Left ventricle myocardium inferior (tissue), 1 donor: ENCODE measurements around the gene PAK6. TPM values are rescaled to one million over a fixed set of nuclear protein-coding genes. Genes with fewer than 3 reads are reported as not detected.

ENCODE experiments used
- DNase-seq: peaks from one replicate; pipeline ENCODE4 v3.0.0-alpha.2; 2020
- H3K27ac ChIP-seq: fragments of 200-600 bp; replicated peaks from 2 replicates; pipeline ENCODE4 v1.8.0; 2021
- H3K27me3 ChIP-seq: fragments of 200-600 bp; 2 replicates; pipeline ENCODE4 v1.8.0; 2021; ENCODE audit warnings: low read depth
- H3K36me3 ChIP-seq: fragments of 200-600 bp; 2 replicates; pipeline ENCODE4 v1.8.0; 2021
- H3K4me1 ChIP-seq: fragments of 200-600 bp; 2 replicates; pipeline ENCODE4 v1.8.0; 2021
- H3K4me3 ChIP-seq: fragments of 200-600 bp; 2 replicates; pipeline ENCODE4 v1.8.0; 2021; ENCODE audit warnings: mild to moderate bottlenecking, moderate library complexity
- H3K9me3 ChIP-seq: fragments of 200-600 bp; replicated peaks from 2 replicates; pipeline ENCODE4 v1.8.0; 2021
- intact Hi-C: fragments of 100-400 bp; cut with micrococcal nuclease; formaldehyde crosslinking; loops from one replicate; pipeline ENCODE4 v1.11.0; 2022
- total RNA-seq: library from RNA; stranded (reverse); fragmentation: NEBNext Ultra II Directional; extraction: Animal tissue kit (Norgen Biotek cat#: 25700); gene quantifications from one replicate; pipeline ENCODE4 v1.2.1, GENCODE V29; 2021
- TF ChIP-seq, protein P1 (sequence below): fragments of 200-600 bp; IDR thresholded peaks from 2 replicates; pipeline ENCODE4 v1.8.0; 2021; ENCODE audit warnings: antibody characterized with exemption, mild to moderate bottlenecking, borderline replicate concordance
- donor health status: DM: no; HTN: yes; CAD: no; lungs with severe emphysema.

Gene PAK6
- total RNA-seq, 1 donor from 2014 or later = 8.2 TPM

DNA sequence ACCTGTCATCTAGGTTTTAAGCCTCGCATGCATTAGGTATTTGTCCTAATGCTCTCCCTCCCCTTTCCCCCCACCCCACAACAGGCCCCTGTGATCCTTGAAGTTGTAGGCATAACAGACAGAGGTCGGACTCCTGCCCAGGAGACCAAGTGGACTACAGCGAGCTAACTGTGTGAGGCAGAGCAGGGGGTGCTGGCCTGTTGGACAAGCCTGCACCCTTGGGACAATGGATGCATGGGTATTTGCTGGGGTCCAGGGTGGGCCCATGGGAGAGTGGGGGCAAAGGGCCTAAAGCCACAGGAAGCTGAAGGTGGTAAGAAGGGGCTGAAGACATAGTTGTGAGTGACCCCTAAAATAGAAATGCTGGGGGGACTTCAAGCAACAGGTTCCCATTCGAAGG is 66.4 kb downstream of the PAK6 start:
- H3K4me3 ChIP-seq = no peak overlapping the region
- peaks cover 12% of the 10 kb centered on the region for H3K27me3 ChIP-seq
- H3K36me3 ChIP-seq = no peaks in the 10 kb centered on the region
- no peak for DNase-seq
- peaks cover 6% of the 10 kb centered on the region for H3K9me3 ChIP-seq
- H3K27ac ChIP-seq = no peak overlapping the region
- TF ChIP-seq, protein P1, sequence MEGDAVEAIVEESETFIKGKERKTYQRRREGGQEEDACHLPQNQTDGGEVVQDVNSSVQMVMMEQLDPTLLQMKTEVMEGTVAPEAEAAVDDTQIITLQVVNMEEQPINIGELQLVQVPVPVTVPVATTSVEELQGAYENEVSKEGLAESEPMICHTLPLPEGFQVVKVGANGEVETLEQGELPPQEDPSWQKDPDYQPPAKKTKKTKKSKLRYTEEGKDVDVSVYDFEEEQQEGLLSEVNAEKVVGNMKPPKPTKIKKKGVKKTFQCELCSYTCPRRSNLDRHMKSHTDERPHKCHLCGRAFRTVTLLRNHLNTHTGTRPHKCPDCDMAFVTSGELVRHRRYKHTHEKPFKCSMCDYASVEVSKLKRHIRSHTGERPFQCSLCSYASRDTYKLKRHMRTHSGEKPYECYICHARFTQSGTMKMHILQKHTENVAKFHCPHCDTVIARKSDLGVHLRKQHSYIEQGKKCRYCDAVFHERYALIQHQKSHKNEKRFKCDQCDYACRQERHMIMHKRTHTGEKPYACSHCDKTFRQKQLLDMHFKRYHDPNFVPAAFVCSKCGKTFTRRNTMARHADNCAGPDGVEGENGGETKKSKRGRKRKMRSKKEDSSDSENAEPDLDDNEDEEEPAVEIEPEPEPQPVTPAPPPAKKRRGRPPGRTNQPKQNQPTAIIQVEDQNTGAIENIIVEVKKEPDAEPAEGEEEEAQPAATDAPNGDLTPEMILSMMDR = no peak
- intact Hi-C loops = no loop called here
- peaks cover 26% of the 10 kb centered on the region for H3K4me1 ChIP-seq

DNA sequence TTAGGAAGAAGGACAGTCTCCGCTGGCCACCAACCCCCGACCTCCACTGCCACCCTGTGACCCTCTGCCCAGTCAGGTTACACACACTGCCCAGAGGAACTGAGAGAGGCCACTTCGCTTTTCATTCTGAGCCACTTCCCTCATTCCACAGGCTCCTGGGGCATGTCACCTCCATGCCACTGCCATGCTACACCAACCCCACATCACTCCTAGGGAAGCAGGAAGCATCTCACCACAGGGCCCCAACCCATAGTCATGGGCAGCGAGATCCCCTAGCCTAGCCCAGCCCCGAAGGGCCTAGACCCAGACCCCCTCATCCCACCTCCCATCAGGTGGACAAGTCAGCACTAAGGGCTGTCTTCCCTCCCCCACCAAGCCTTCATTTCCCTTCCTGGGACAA is 67.5 kb downstream of the PAK6 start:
- DNase-seq = no peak
- TF ChIP-seq, protein P1 = no peak
- no peak overlapping the region for H3K27ac ChIP-seq
- peaks cover 12% of the 10 kb centered on the region for H3K27me3 ChIP-seq
- intact Hi-C loops = no loop called here
- H3K9me3 ChIP-seq = no peaks in the 10 kb centered on the region
- H3K4me1 ChIP-seq = peaks cover 18% of the 10 kb centered on the region
- H3K36me3 ChIP-seq = no peaks in the 10 kb centered on the region
- H3K4me3 ChIP-seq = peak overlapping the region; percentile 45

DNA sequence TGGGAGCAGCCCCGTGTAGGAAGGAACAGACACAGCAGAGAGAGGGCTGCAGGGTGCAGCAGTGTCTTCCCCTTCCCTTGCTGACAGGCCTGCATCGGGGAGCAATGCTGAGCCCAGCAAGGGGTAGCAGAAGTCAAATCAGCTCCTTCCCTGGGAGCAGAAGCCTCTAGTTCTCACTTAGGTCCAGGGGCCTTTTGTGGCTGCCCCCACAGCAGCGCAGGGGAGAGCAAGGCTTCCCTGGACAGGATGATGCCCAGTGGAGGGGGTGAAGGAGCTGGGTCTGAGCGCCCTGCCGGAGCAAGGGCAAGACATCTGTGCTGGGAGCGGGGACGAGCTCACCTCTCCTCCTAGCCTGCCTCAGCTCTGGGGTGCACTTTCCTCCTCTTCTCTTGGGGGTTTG is 68.0 kb downstream of the PAK6 start:
- H3K27ac ChIP-seq = peak overlapping the region; percentile 27
- TF ChIP-seq, protein P1 = no peak
- H3K4me3 ChIP-seq = peak overlapping the region; percentile 45
- H3K36me3 ChIP-seq = no peaks in the 10 kb centered on the region
- H3K9me3 ChIP-seq = no peaks in the 10 kb centered on the region
- intact Hi-C loops = no loop called here
- peaks cover 13% of the 10 kb centered on the region for H3K4me1 ChIP-seq
- no peak for DNase-seq
- H3K27me3 ChIP-seq = peaks cover 12% of the 10 kb centered on the region

DNA sequence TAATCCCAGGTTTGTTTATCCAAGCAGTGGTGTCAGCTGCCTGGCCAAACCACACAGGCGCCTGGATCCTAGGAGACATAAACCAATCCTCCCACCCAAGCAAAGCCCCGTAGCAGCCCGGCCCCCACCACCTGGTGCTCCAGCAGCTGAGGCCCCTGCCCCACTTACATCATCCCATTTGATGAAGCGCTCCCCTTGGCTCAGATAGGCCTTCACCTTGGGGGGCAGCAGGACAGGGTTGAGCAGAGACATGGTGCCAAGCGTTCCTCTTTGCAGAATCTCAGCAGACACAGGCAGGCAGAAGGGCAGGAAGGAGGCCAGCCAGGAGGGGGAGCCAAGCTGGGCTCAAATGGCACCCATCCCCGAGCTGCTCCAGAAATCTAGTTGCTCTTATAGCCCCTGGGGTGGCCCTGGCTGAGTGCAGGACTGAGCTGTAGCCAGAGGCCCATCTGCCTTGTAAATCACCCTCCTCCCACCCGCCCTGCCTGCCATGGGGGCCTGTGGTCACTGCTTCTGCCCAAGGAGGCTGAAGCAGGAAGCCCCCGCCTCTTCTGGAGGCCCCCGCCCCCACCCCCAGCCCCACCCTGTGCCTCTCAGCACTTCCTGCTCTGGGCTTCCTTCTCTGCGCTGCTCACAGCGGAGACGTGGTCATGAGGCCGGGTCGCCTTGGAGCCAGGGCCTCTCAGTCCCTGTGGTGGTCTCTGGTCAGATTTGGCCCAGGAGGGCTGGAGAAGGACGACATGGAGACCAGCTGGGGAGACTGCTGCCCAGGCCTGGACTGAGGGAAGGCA is 68.8 kb downstream of the PAK6 start, which contains the start of gene PLCB2:
PLCB2 (minus strand) TSS at position 515 of the 791 bp plus-strand sequence; CDS start at position 252, 263 bp downstream.
- Histone ChIP-seq H3K27me3 (peaks cover 12% of the 10 kb centered on the region), H3K27ac (peak within 1 kb of the TSS; percentile 51), H3K4me1 (peaks cover 8% of the 10 kb centered on the region), H3K4me3 (peak within 1 kb of the TSS; percentile 45), H3K36me3 (no peaks in the 10 kb centered on the region), H3K9me3 (no peaks in the 10 kb centered on the region)
- intact Hi-C loops = no loop called here
- DNase-seq = peak; percentile 44
- TF ChIP-seq, protein P1 = peak; percentile 43

DNA sequence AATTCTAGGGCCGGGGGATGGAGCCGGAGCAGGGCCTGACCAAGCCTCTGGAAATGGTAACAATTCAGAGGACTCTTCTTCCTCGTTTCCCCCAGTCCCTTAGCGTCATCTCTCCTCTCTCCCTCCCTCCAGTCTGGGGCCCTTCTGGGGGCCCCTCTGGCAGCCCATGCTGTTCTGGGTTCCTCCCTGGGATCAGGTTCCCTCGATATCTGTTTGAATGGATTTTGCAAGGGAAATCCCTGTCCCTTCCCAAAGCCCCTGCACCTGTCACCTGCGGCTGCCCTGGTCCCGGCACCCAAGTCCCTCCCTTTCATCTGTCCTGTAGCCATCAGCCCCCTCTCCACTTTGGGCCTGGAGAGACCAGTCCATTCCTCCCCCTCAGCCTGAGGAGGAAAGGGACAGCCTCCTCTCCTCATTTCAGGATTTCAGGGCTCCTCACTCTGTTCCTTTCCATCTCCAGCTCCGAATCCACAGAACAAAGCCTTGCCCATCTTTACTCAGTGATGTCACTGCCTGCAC is 70.5 kb downstream of the PAK6 start:
- intact Hi-C loops = no loop called here
- Histone ChIP-seq H3K36me3 (no peaks in the 10 kb centered on the region), H3K4me3 (no peak overlapping the region), H3K27me3 (peaks cover 8% of the 10 kb centered on the region), H3K9me3 (no peaks in the 10 kb centered on the region), H3K27ac (no peak overlapping the region), H3K4me1 (peaks cover 20% of the 10 kb centered on the region)
- no peak for DNase-seq
- TF ChIP-seq, protein P1 = no peak
